Measurements from ENCODE around the gene PDXK.

Gene PDXK

GRCh38 chr21:43731891-43732711 is 13.2 kb downstream of the PDXK start:
- peaks cover 54% of the 10 kb centered on the region for H3K4me1 Mint-ChIP-seq
- peak overlapping the region in 2 of 3 experiments; percentile 61 for H3K4me3 Mint-ChIP-seq
- peaks cover 8% of the 10 kb centered on the region for H3K27me3 Mint-ChIP-seq (ENCODE audit: low read depth)
- H3K27ac Mint-ChIP-seq = peak overlapping the region; percentile 85 to 95 (median 89)
- no peaks in the 10 kb centered on the region for H3K36me3 Mint-ChIP-seq (ENCODE audit: low read depth)
- no peak for TF ChIP-seq CTCF (IDR thresholded peaks at IDR 0.05; ENCODE audit: unreplicated experiment in 3 of 3)
- no peaks in the 10 kb centered on the region for H3K9me3 Mint-ChIP-seq

GRCh38 chr21:43733060-43733459 is 14.1 kb downstream of the PDXK start:
- peak overlapping the region in 1 of 3 experiments; percentile 54 for H3K27ac Mint-ChIP-seq
- H3K4me3 Mint-ChIP-seq = no peak overlapping the region
- H3K4me1 Mint-ChIP-seq = peaks cover 51% of the 10 kb centered on the region
- no peak for TF ChIP-seq CTCF (IDR thresholded peaks at IDR 0.05; ENCODE audit: unreplicated experiment in 3 of 3)
- peaks cover 8% of the 10 kb centered on the region for H3K27me3 Mint-ChIP-seq (ENCODE audit: low read depth)
- H3K9me3 Mint-ChIP-seq = no peaks in the 10 kb centered on the region
- no peaks in the 10 kb centered on the region for H3K36me3 Mint-ChIP-seq (ENCODE audit: low read depth)

GRCh38 chr21:43733529-43734071 is 14.7 kb downstream of the PDXK start:
- Mint-ChIP-seq H3K27ac (peak overlapping the region in 2 of 3 experiments; percentile 54 to 85), H3K4me1 (peaks cover 51% of the 10 kb centered on the region)

GRCh38 chr21:43734131-43734927 is 15.4 kb downstream of the PDXK start:
- peaks cover 47% of the 10 kb centered on the region for H3K4me1 Mint-ChIP-seq
- peak overlapping the region; percentile 68 to 70 (median 69) for H3K27ac Mint-ChIP-seq
- H3K4me3 Mint-ChIP-seq = peak overlapping the region in 1 of 3 experiments; percentile 28
- H3K27me3 Mint-ChIP-seq (ENCODE audit: low read depth) = peaks cover 7% of the 10 kb centered on the region
- no peaks in the 10 kb centered on the region for H3K9me3 Mint-ChIP-seq
- TF ChIP-seq CTCF (IDR thresholded peaks at IDR 0.05; ENCODE audit: unreplicated experiment in 3 of 3) = no peak
- no peaks in the 10 kb centered on the region for H3K36me3 Mint-ChIP-seq (ENCODE audit: low read depth)

More at GRCh38 chr21:43733529-43734071, 14.7 kb downstream of the PDXK start:
- Mint-ChIP-seq H3K36me3 (ENCODE audit: low read depth) (no peaks in the 10 kb centered on the region), H3K9me3 (no peaks in the 10 kb centered on the region), H3K27me3 (ENCODE audit: low read depth) (peaks cover 8% of the 10 kb centered on the region), H3K4me3 (peak overlapping the region; percentile 7 to 31 (median 27))
- TF ChIP-seq CTCF (IDR thresholded peaks at IDR 0.05; ENCODE audit: unreplicated experiment in 3 of 3) = no peak

GRCh38 chr21:43734928-43735229 is 15.9 kb downstream of the PDXK start:
- Mint-ChIP-seq H3K36me3 (ENCODE audit: low read depth) (no peaks in the 10 kb centered on the region), H3K4me1 (peaks cover 47% of the 10 kb centered on the region), H3K27me3 (ENCODE audit: low read depth) (peaks cover 4% of the 10 kb centered on the region), H3K27ac (peak overlapping the region; percentile 68 to 70 (median 69)), H3K9me3 (no peaks in the 10 kb centered on the region), H3K4me3 (peak overlapping the region in 1 of 3 experiments; percentile 28)
- TF ChIP-seq CTCF (IDR thresholded peaks at IDR 0.05; ENCODE audit: unreplicated experiment in 3 of 3) = no peak

All from nephron (organoid).